ENCODE data around the gene TMEM119. TPM values are rescaled to one million over a fixed set of nuclear protein-coding genes. Genes with fewer than 3 reads are reported as not detected.

The TMEM119 gene
- total and polyA plus RNA-seq, 8 donors: 1.0 to 18.8 (median 2.1) TPM

DNA sequence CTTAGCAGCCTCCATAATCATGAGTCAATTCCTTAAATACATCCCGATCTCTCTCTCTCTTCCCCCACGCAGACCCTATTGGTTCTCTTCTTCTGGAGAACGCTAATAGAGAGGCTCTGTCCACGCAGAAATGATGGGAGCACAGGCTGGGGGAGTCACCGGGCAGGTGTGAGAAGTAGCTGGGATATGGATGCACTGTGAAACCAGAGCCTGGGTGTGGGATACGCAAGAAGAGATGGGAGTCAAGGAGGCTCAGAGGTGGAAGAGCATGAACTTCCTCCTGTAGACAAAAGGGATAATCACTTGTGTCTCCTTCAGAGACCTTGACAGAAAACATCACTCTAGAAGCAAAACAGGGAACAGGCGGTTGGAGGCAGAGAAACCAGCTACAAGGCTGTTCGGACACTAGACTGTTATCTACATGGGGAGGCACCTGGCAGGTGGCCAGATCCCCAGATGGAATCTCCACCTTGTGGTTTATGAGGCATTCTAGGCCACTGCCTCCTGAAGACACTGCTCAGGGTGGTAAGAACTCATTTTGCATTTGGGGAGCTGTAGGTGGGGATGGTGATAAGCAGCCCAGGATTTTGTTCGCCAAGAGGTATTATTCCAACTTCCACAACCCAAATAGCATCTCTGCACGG, 43.0 kb upstream of the TMEM119 start:
- FAIRE-seq: no peak
- DNase-seq: peak in 1 of 6 donors; percentile 67
- Histone ChIP-seq H3K36me3 (no peaks in the 10 kb centered on the region), H3K27me3 (no peaks in the 10 kb centered on the region), H3K9me3 (no peaks in the 10 kb centered on the region), H3K27ac (no peak overlapping the region), H3K4me3 (no peak overlapping the region), H3K4me1 (peaks cover 0 to 5% (median 0%) of the 10 kb centered on the region in 3 donors)
- no peak for TF ChIP-seq CTCF (IDR thresholded peaks at IDR 0.05)
- peak in 1 of 4 donors; percentile 9 for ATAC-seq
- 73% methylated on average over 10 of the region's 10 CpGs for WGBS, 2 donors
- intact Hi-C loops (cut with DNase I): no loop called here

DNA sequence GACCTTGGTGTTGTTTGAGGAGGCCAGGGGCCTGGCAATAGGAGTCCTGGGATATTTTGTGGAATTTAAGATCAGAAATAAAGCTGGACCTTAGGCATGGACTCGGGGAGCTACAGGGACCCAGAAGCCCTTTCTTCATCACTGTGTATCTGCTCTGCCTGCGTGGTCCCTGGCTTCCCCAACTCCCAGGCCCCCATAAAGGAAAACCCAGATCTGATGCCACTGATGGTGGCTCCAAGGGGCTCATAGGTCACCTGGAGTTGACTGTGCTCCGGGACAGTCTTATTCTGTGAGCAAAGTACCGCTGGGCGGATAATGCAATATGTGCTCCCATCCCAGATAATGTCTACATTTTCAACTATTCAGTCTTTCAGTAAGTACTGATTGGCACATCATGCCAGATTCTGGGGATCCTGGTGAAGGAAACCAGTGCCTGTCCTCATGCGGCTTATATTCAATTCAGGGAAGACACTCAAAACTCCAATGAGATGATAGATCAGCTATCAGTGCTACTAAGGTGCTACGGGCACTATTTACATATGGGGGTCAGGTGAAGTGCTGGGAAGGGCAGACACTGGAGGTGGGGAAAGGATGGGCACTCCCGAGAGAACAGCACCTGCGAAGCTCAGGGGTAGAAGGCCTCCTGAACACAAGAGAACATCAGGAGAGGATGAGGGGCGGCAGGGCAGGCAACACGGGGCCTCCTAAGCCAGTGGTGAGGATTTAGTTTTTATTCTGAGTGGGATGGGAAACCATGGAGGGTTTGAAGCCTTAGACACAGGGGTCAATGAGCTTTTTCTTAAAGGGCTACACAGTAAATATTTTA, 41.3 kb upstream of the TMEM119 start:
- Histone ChIP-seq H3K27ac (no peak overlapping the region), H3K36me3 (no peaks in the 10 kb centered on the region), H3K4me1 (no peaks in the 10 kb centered on the region), H3K9me3 (no peaks in the 10 kb centered on the region), H3K27me3 (no peaks in the 10 kb centered on the region), H3K4me3 (no peak overlapping the region)
- no peak for FAIRE-seq
- WGBS, 2 donors: 71 to 75% methylated on average over 11 of the region's 11 CpGs
- ATAC-seq: no peak
- DNase-seq: no peak
- intact Hi-C loops (cut with DNase I): no loop called here
- no peak for TF ChIP-seq CTCF (IDR thresholded peaks at IDR 0.05)

GRCh38 chr12:108638141-108638827, 40.4 kb upstream of the TMEM119 start:
- intact Hi-C loops (cut with DNase I): no loop called here
- ATAC-seq: peak in 2 of 4 donors; percentile 24 to 37
- Histone ChIP-seq H3K27ac (no peak overlapping the region), H3K36me3 (no peaks in the 10 kb centered on the region), H3K27me3 (no peaks in the 10 kb centered on the region), H3K9me3 (no peaks in the 10 kb centered on the region), H3K4me1 (no peaks in the 10 kb centered on the region), H3K4me3 (no peak overlapping the region)
- 28 to 30% methylated on average over 18 of the region's 18 CpGs for WGBS, 2 donors
- TF ChIP-seq CTCF (IDR thresholded peaks at IDR 0.05): no peak
- DNase-seq: peak in 1 of 6 donors; percentile 54
- FAIRE-seq: no peak

DNA sequence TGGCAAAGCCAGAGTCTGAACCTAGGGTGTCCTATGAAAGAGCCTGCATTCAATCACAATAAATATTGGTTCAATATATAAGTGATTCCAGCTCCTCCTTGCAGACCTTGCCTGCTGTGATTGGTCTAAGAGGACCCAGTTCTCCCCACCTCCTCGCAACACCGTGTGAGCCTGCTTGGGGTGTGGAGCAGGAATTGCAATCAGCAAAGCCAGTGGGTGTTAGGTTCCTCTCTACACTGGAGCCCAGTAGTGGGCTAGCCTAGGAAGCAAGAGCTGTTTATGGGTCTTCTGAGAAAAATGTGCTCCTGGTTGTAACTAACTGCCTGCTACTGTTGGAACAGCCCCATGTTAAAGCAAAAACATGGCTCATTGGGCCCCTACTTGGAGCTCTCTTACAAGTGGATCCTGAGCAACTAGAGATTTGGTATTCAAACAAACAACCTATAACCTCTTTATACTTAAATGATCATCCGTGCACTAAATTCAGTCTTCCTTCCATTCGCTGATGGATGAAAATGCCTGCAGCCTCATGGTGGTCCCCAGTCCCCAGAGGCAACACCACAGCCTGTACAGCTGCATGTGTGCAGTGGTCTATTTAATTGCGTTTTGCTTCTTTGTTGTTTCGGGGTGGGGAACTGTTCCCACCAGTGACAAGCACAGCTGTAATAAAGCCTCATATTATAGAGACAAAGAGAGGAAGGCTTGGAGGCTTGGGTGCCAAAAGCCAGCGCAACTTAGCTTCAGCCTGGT, 39.5 kb upstream of the TMEM119 start:
- TF ChIP-seq CTCF (IDR thresholded peaks at IDR 0.05): no peak
- intact Hi-C loops (cut with DNase I): no loop called here
- H3K4me3 ChIP-seq: no peak overlapping the region
- no peak overlapping the region for H3K27ac ChIP-seq
- 66 to 67% methylated on average over 7 of the region's 7 CpGs for WGBS, 2 donors
- no peak for ATAC-seq
- H3K36me3 ChIP-seq: no peaks in the 10 kb centered on the region
- DNase-seq: no peak
- no peaks in the 10 kb centered on the region for H3K4me1 ChIP-seq
- FAIRE-seq: no peak
- H3K9me3 ChIP-seq: no peaks in the 10 kb centered on the region
- H3K27me3 ChIP-seq: no peaks in the 10 kb centered on the region

Measured in pancreas (tissue), 10 donors.